ELR (cell line): Measurements from ENCODE around the gene CHIC2.
"Not testable (repeated sequence)": the region's sequence is repeated elsewhere in the genome, so short reads cannot be mapped to it uniquely, and the experiment has no call there.

Experiments
- DNase-seq: peaks from one replicate; pipeline ENCODE4 v3.0.0-alpha.2; 2015; ENCODE audit warnings: low read depth

Gene CHIC2

GRCh38 chr4:54061067-54061466 lies 3.3 kb downstream of the CHIC2 start:
- no peak for DNase-seq

DNA sequence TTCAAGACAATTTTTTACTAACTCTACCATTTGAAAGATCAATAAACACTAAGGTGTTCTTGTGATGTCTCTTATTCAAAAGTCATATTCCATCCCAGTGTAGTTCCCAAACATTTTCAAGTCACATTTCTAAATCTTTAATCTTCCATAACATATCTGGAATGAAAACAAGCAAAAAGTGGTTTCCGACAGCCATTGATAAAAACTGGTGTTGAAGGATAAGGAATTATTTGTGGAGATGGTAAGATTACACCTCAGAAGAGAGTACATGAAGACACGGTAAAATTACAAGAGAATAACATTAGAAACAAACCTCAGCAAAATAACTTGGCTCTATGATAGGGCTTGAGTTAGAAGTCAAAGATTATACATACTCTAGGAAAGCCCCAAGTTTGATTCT lies 4.3 kb downstream of the CHIC2 start:
- no peak for DNase-seq

- DNase-seq, result no peak
Observed at GRCh38 chr4:54058171-54058570, 6.2 kb downstream of the CHIC2 start.

- no peak for DNase-seq
Observed at GRCh38 chr4:54056360-54056759, 8.0 kb downstream of the CHIC2 start.

- no peak for DNase-seq
Observed at GRCh38 chr4:54055494-54055893, 8.9 kb downstream of the CHIC2 start.

- no peak for DNase-seq
Observed at GRCh38 chr4:54054501-54054900, 9.9 kb downstream of the CHIC2 start.

DNA sequence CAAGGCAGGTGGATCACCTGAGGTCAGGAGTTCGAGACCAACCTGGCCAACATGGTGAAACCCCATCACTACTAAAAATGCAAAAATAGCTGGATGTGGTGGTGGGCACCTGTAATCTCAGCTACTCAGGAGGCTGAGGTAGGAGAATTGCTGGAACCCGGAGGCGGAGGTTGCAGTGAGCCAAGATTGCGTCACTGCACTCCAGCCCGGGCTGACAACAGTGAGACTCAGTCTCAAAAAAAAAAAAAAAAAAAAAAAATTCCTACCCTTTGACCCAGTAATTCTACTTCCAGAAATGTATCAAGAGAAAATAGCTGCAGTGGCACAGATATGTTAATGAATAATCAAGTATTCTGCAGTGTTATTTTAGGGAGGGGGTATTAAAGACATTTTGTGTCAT lies 11.1 kb downstream of the CHIC2 start:
- DNase-seq, result peak; percentile 8

DNA sequence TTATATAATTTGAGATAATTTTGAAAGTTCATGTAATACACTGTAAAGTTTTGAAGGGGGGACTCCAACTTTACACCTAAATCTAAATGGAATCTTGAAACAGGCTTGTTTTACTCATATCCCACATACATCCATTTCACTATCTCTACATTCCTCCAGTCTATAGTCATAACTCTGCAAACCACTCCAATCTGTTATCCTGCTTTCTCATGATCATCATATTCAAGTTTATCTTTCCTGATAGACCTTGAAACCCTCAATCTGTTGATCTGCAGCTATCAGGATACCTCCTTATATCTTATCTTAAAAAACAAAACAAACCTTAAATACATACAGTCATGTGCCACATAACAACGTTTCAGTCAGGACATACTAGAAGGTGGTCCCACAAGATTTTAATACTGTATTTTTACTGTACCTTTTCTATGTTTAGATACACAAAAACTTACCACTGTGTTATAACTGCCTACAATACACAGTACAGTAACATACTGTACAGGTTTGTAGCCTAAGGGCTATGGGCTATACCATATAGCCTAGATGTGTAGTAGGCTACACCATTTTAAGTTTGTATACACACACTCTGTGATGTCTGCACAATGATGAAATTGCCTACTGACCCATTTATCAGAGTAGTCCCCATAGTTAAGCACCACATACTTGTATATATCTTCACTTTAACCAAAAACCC lies 14.0 kb downstream of the CHIC2 start:
- DNase-seq, result peak; percentile 72

DNA sequence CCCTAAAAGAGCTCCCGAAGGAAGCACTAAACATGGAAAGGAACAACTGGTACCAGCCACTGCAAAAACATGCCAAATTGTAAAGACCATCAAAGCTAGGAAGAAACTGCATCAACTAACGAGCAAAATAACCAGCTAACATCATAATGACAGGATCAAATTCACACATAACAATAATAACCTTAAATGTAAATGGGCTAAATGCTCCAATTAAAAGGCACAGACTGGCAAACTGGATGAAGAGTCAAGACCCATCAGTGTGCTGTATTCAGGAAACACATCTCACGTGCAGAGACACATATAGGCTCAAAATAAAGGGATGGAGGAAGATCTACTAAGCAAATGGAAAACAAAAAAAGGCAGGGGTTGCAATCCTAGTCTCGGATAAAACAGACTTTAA lies 20.8 kb downstream of the CHIC2 start:
- not testable (repeated sequence) for DNase-seq

GRCh38 chr4:54041933-54042332 lies 22.5 kb downstream of the CHIC2 start:
- no peak for DNase-seq

DNA sequence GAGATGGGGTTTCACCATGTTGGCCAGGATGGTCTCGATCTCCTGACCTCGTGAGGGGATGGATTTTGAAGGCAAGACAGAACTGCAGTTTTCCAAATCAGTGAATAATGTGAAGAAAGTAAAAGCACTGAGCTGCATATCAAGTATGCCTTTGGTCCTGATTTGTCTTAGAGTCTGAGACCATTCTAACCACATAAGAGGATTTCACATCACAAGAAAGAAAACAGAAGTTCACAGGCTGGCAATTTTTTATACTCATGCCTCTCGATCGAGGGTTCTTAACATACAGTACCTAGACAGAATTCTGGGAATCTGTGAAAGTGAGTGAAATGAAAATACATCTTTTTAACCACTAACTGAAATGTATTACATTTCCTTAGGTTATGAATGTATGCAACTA lies 23.3 kb downstream of the CHIC2 start:
- no peak for DNase-seq

DNA sequence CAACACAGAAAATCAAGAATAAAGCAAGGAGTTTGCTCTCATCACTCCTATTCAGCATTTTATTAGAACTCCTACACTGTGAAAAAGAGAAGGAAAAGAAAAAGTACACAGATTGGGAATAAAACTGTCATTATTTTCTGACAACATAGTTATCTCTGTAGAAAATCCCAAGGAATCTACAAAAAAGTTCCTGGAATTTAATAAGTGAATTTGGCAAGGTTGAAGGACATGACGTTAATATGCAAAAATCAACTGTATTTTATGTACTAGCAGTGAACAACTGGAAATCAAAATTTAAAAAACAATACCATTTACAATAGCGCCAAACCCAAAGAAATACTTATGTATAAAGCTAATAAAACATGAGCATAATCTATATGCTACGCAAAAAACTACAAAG lies 26.3 kb downstream of the CHIC2 start:
- DNase-seq, result no peak

- no peak for DNase-seq
Observed at GRCh38 chr4:54036184-54036583, 28.2 kb downstream of the CHIC2 start.

DNA sequence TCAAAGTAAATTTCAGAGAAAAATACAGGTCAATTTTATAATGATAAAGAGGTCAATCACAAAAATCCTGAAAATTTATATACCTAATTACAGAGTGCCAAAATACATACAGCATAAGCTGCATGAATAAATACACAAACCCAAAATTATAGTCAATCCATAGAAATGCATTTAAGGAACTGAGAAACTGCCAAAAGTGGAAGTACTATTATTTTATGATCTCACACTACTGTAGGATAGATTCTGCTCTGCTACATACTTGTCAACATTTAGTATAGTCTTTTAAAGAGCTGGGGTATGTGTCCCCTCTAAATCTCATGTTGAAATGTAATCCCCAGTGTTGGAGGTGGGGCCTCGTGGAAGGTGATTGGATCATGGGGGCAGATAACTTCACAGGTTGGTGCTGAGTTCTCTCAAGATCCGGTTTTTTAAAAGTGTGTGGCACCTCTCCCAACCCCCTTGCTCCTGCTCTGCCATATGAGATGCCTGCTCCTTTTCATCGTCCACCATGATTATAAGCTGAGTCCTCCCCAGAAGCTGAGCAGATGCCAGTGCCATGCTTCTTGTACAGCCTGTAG lies 31.8 kb downstream of the CHIC2 start:
- no peak for DNase-seq

DNA sequence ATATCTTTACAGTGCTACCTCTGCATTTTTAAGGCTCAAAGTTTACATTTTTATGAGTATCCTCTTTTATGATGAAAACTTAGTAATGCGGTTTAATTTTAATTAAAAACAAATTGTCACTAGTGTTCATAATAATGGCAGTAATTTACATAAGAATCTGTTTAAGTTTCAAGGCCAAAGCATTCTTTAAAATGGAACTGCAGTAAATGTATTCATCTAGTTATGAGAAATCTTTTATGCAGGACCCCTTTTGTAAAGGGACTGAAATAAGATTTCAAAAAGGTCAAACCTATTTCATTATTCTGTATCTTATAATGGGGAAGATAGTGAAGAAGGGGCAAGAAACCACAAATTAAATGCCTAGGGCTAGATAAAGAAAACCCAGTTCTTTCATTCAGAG lies 37.1 kb downstream of the CHIC2 start:
- no peak for DNase-seq

- DNase-seq, result no peak
Observed at GRCh38 chr4:54025582-54025981, 38.8 kb downstream of the CHIC2 start.

DNA sequence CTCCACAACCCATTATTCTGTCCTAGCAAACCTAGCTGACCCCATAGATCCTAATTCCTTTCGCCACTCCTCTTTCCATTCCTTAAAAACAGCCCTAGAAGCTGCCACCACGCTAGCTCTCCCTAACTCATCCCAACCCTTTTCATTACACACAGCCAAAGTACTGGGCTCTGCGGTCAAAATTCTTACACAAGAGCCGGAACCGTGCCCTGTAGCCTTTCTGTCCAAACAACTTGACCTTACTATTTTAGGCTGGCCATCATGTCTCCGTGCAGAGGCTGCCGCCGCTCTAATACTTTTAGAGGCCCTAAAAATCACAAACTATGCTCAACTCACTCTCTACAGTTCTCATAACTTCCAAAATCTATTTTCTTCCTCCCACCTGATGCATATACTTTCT lies 41.4 kb downstream of the CHIC2 start:
- not testable (repeated sequence) for DNase-seq

- DNase-seq, result no peak
Observed at GRCh38 chr4:54017974-54018373, 46.4 kb downstream of the CHIC2 start.

DNA sequence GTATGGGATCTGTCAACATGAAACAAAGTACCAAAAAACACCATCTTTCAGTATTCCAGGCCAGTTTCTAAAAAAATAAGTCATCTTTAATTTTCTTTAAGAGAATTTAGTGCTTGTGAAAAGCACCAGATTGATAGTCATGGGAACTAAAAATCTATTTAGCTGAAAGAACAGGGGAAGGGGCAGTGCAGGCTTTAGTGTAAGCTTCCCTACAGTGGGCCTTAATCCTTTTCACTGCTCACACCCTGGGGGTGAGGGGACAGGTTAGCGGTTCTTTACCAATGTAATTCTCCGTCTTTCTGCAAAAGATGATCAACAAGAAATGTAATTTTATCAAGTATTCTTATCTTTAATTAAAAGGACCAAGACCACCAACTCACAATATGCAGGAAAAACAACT lies 47.1 kb downstream of the CHIC2 start:
- DNase-seq, result no peak

DNA sequence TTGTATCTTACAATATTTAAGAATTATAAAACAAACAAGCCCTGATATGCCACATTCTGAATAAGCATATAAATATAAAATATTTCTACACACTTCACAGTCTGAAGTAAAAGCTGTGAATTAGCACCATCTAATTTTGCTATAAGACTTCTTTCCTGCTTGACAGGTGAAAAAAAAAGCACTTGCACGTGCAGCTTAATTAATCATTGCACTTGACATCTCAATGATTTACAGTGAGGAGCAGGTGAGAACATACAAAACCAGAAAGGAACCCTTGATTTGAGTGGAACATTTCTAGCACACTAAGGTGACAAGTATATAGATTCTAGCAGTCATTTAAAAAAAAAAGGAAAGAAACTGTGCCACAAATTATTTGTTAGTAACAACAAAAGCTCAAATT lies 47.9 kb downstream of the CHIC2 start:
- no peak for DNase-seq

GRCh38 chr4:54015423-54016030 lies 48.9 kb downstream of the CHIC2 start:
- DNase-seq, result no peak

DNA sequence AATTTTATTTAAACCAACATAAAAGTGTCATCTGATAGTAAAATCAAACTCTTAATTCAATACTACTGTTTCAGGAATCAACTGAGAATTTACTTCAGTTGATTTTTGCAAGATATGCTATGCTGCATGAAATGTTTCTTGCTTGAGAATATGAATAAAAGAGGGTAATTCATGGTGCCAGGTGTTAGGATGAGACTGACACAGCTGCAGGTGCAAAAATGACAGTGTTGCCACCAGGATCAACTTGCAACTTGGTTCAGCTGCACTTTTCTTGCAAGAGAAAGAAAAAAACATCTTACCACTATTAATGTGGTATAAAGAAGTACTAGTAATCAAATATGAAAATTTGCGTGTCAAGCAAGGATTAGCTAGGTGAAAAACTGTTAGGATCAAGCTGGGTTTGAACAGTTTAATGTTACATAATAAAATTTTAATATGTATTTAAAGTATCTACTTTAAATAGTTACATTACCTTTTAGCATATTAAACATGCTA lies 49.7 kb downstream of the CHIC2 start:
- no peak for DNase-seq

GRCh38 chr4:54011201-54011600 lies 53.2 kb downstream of the CHIC2 start:
- DNase-seq, result no peak

- DNase-seq, result no peak
Observed at GRCh38 chr4:54006755-54007154, 57.6 kb downstream of the CHIC2 start.
